ENCODE results near the gene RASA4B. TPM values are rescaled to one million over a fixed set of nuclear protein-coding genes. Genes with fewer than 3 reads are reported as not detected.
"Not testable (repeated sequence)": the region's sequence is repeated elsewhere in the genome, so short reads cannot be mapped to it uniquely, and the experiment has no call there.

The RASA4B gene
- total RNA-seq, 1 donor from 2014 or later: 20.3 TPM

- DNase-seq (ENCODE audit: low spot score); H3K36me3 Mint-ChIP-seq (ENCODE audit: low read depth); H3K4me3 Mint-ChIP-seq (ENCODE audit: low read depth); H3K27me3 Mint-ChIP-seq (ENCODE audit: low read depth); H3K9me3 Mint-ChIP-seq; H3K27ac Mint-ChIP-seq; intact Hi-C loops (cut with micrococcal nuclease); H3K4me1 Mint-ChIP-seq (ENCODE audit: low read depth): not testable (repeated sequence)
Observed at GRCh38 chr7:102479209-102479584, 38.4 kb downstream of the RASA4B start.

GRCh38 chr7:102478314-102479208, 39.0 kb downstream of the RASA4B start, which contains the start of gene POLR2J:
POLR2J (minus strand) TSS chr7:102478922; CDS start chr7:102478860, 62 bp downstream.
- H3K27me3 Mint-ChIP-seq (ENCODE audit: low read depth); H3K9me3 Mint-ChIP-seq; H3K36me3 Mint-ChIP-seq (ENCODE audit: low read depth); H3K4me1 Mint-ChIP-seq (ENCODE audit: low read depth); intact Hi-C loops (cut with micrococcal nuclease): not testable (repeated sequence)
- DNase-seq (ENCODE audit: low spot score): peak; percentile 86
- Mint-ChIP-seq H3K27ac (peak within 1 kb of the TSS; percentile 58), H3K4me3 (ENCODE audit: low read depth) (peak within 1 kb of the TSS; percentile 85)

GRCh38 chr7:102474736-102475435, 42.7 kb downstream of the RASA4B start:
- H3K27ac Mint-ChIP-seq; DNase-seq (ENCODE audit: low spot score); H3K4me3 Mint-ChIP-seq (ENCODE audit: low read depth); H3K27me3 Mint-ChIP-seq (ENCODE audit: low read depth); H3K4me1 Mint-ChIP-seq (ENCODE audit: low read depth); intact Hi-C loops (cut with micrococcal nuclease); H3K9me3 Mint-ChIP-seq: not testable (repeated sequence)
- H3K36me3 Mint-ChIP-seq (ENCODE audit: low read depth): peaks cover 15% of the 10 kb centered on the region

GRCh38 chr7:102474116-102474515, 43.5 kb downstream of the RASA4B start:
- H3K27me3 Mint-ChIP-seq (ENCODE audit: low read depth); H3K27ac Mint-ChIP-seq; intact Hi-C loops (cut with micrococcal nuclease); H3K9me3 Mint-ChIP-seq; H3K4me3 Mint-ChIP-seq (ENCODE audit: low read depth); H3K4me1 Mint-ChIP-seq (ENCODE audit: low read depth); DNase-seq (ENCODE audit: low spot score): not testable (repeated sequence)
- peaks cover 15% of the 10 kb centered on the region for H3K36me3 Mint-ChIP-seq (ENCODE audit: low read depth)

- peaks cover 15% of the 10 kb centered on the region for H3K36me3 Mint-ChIP-seq (ENCODE audit: low read depth)
- no peaks in the 10 kb centered on the region for H3K9me3 Mint-ChIP-seq
- H3K27ac Mint-ChIP-seq: no peak overlapping the region
- DNase-seq (ENCODE audit: low spot score): no peak
- intact Hi-C loops (cut with micrococcal nuclease): no loop called here
- H3K4me3 Mint-ChIP-seq (ENCODE audit: low read depth): no peak overlapping the region
- no peaks in the 10 kb centered on the region for H3K27me3 Mint-ChIP-seq (ENCODE audit: low read depth)
- H3K4me1 Mint-ChIP-seq (ENCODE audit: low read depth): no peaks in the 10 kb centered on the region
Observed at GRCh38 chr7:102473271-102473991, 44.1 kb downstream of the RASA4B start.

GRCh38 chr7:102472126-102473041, 45.2 kb downstream of the RASA4B start:
- H3K9me3 Mint-ChIP-seq: no peaks in the 10 kb centered on the region
- intact Hi-C loops (cut with micrococcal nuclease): no loop called here
- no peak overlapping the region for H3K4me3 Mint-ChIP-seq (ENCODE audit: low read depth)
- peaks cover 15% of the 10 kb centered on the region for H3K36me3 Mint-ChIP-seq (ENCODE audit: low read depth)
- H3K4me1 Mint-ChIP-seq (ENCODE audit: low read depth): no peaks in the 10 kb centered on the region
- H3K27me3 Mint-ChIP-seq (ENCODE audit: low read depth): no peaks in the 10 kb centered on the region
- no peak overlapping the region for H3K27ac Mint-ChIP-seq
- DNase-seq (ENCODE audit: low spot score): no peak

GRCh38 chr7:102471791-102472125, 45.8 kb downstream of the RASA4B start:
- intact Hi-C loops (cut with micrococcal nuclease): no loop called here
- no peak for DNase-seq (ENCODE audit: low spot score)
- Mint-ChIP-seq H3K27me3 (ENCODE audit: low read depth) (no peaks in the 10 kb centered on the region), H3K27ac (no peak overlapping the region), H3K4me1 (ENCODE audit: low read depth) (peaks cover 2% of the 10 kb centered on the region), H3K4me3 (ENCODE audit: low read depth) (no peak overlapping the region), H3K9me3 (no peaks in the 10 kb centered on the region), H3K36me3 (ENCODE audit: low read depth) (peaks cover 15% of the 10 kb centered on the region)

- no peak overlapping the region for H3K27ac Mint-ChIP-seq
- intact Hi-C loops (cut with micrococcal nuclease): no loop called here
- DNase-seq (ENCODE audit: low spot score): no peak
Observed at GRCh38 chr7:102469972-102470825, 47.4 kb downstream of the RASA4B start.

GRCh38 chr7:102469351-102469971, 48.1 kb downstream of the RASA4B start:
- Mint-ChIP-seq H3K27me3 (ENCODE audit: low read depth) (no peaks in the 10 kb centered on the region), H3K4me1 (ENCODE audit: low read depth) (peaks cover 12% of the 10 kb centered on the region), H3K36me3 (ENCODE audit: low read depth) (peaks cover 15% of the 10 kb centered on the region), H3K4me3 (ENCODE audit: low read depth) (no peak overlapping the region), H3K9me3 (no peaks in the 10 kb centered on the region), H3K27ac (no peak overlapping the region)
- intact Hi-C loops (cut with micrococcal nuclease): no loop called here
- DNase-seq (ENCODE audit: low spot score): no peak

More at GRCh38 chr7:102469972-102470825, 47.4 kb downstream of the RASA4B start:
- Mint-ChIP-seq H3K36me3 (ENCODE audit: low read depth) (peaks cover 15% of the 10 kb centered on the region), H3K9me3 (no peaks in the 10 kb centered on the region), H3K4me1 (ENCODE audit: low read depth) (peaks cover 12% of the 10 kb centered on the region), H3K4me3 (ENCODE audit: low read depth) (no peak overlapping the region), H3K27me3 (ENCODE audit: low read depth) (no peaks in the 10 kb centered on the region)

- Mint-ChIP-seq H3K27ac (no peak overlapping the region), H3K36me3 (ENCODE audit: low read depth) (peaks cover 15% of the 10 kb centered on the region), H3K27me3 (ENCODE audit: low read depth) (no peaks in the 10 kb centered on the region), H3K4me3 (ENCODE audit: low read depth) (no peak overlapping the region), H3K4me1 (ENCODE audit: low read depth) (peaks cover 18% of the 10 kb centered on the region), H3K9me3 (no peaks in the 10 kb centered on the region)
- no peak for DNase-seq (ENCODE audit: low spot score)
- intact Hi-C loops (cut with micrococcal nuclease): no loop called here
Observed at GRCh38 chr7:102468478-102469350, 48.9 kb downstream of the RASA4B start.
